Immature natural killer cell (primary cell): Measurements from ENCODE around the gene RAB4B. TPM values are rescaled to one million over a fixed set of nuclear protein-coding genes. Genes with fewer than 3 reads are reported as not detected.
"Not testable (repeated sequence)": the region's sequence is repeated elsewhere in the genome, so short reads cannot be mapped to it uniquely, and the experiment has no call there.

Experiments
- DNase-seq, 3 donors: peaks; one replicate each; pipeline ENCODE4 v3.0.0; 2022; ENCODE audit warnings: mixed read lengths in 1 of 3
- H3K27ac Mint-ChIP-seq, 6 donors: one replicate each; pipeline ENCODE4 v1.8.0; 2020; ENCODE audit warnings: mixed read lengths in 6 of 6, mild to moderate bottlenecking in 5 of 6, inconsistent platforms in 4 of 6, moderate library complexity in 3 of 6
- H3K27me3 Mint-ChIP-seq, 3 donors: one replicate each; pipeline ENCODE4 v1.8.0; 2020 to 2021; ENCODE audit warnings: low read depth in 3 of 3, mild to moderate bottlenecking in 3 of 3, mixed read lengths in 3 of 3, moderate library complexity in 3 of 3, inconsistent platforms in 1 of 3
- H3K36me3 Mint-ChIP-seq, 3 donors: one replicate each; pipeline ENCODE4 v1.8.0; 2020; ENCODE audit warnings: mixed read lengths in 3 of 3, inconsistent platforms in 2 of 3, mild to moderate bottlenecking in 2 of 3
- H3K4me1 Mint-ChIP-seq, 2 donors: one replicate each; pipeline ENCODE4 v1.8.0; 2020; ENCODE audit warnings: inconsistent platforms in 2 of 2, mild to moderate bottlenecking in 2 of 2, mixed read lengths in 2 of 2, moderate library complexity in 1 of 2
- H3K4me3 Mint-ChIP-seq, 5 donors: one replicate each; pipeline ENCODE4 v1.8.0; 2020; ENCODE audit warnings: mild to moderate bottlenecking in 5 of 5, mixed read lengths in 5 of 5, inconsistent platforms in 3 of 5, moderate library complexity in 3 of 5
- H3K9me3 Mint-ChIP-seq, 6 donors: one replicate each; pipeline ENCODE4 v1.8.0; 2020; ENCODE audit warnings: mild to moderate bottlenecking in 6 of 6, mixed read lengths in 6 of 6, inconsistent platforms in 4 of 6, moderate library complexity in 3 of 6
- polyA plus RNA-seq, 3 donors: library from polyadenylated mRNA; unstranded; fragments of 300-500 nt; fragmentation: Illumina TruSeq; gene quantifications; one replicate each; pipeline ENCODE4 v1.2.3, GENCODE V29; 2021

RAB4B gene
- polyA plus RNA-seq, 3 donors from 2014 or later, result 129 to 151 (median 150) TPM

- H3K36me3 Mint-ChIP-seq, result peaks cover 3 to 17% (median 16%) of the 10 kb centered on the region in 3 donors
- peak overlapping the region; percentile 24 to 77 (median 66) for H3K4me3 Mint-ChIP-seq
- peak overlapping the region; percentile 89 to 98 (median 95) for H3K27ac Mint-ChIP-seq
- peaks cover 10 to 20% (median 14%) of the 10 kb centered on the region in 3 donors for H3K27me3 Mint-ChIP-seq
- H3K9me3 Mint-ChIP-seq, result no peaks in the 10 kb centered on the region
- DNase-seq, result peak; percentile 70 to 78 (median 73)
- H3K4me1 Mint-ChIP-seq, result peaks cover 83 to 92% of the 10 kb centered on the region in 2 donors
Measured at GRCh38 chr19:40806423-40807146, 28.5 kb downstream of the RAB4B start.

GRCh38 chr19:40807147-40808020, 29.3 kb downstream of the RAB4B start:
- Mint-ChIP-seq H3K9me3 (no peaks in the 10 kb centered on the region), H3K27ac (peak overlapping the region; percentile 56 to 98 (median 92)), H3K4me3 (peak overlapping the region; percentile 38 to 77 (median 66)), H3K4me1 (peaks cover 83 to 92% of the 10 kb centered on the region in 2 donors), H3K27me3 (peaks cover 10 to 22% (median 16%) of the 10 kb centered on the region in 3 donors), H3K36me3 (peaks cover 3 to 13% (median 11%) of the 10 kb centered on the region in 3 donors)
- DNase-seq, result no peak

DNA sequence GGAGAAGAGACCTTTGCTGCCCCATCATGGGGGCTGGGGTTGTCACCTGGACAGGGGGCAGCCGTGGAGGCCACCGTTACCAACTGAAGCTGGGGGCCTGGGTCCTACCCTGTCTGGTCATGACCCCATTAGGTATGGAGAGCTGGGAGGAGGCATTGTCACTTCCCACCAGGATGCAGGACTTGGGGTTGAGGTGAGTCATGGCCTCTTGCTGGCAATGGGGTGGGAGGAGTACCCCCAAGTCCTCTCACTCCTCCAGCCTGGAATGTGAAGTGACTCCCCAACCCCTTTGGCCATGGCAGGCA, 29.9 kb downstream of the RAB4B start:
- H3K4me3 Mint-ChIP-seq, result peak overlapping the region in 2 of 5 donors; percentile 17 to 29
- H3K36me3 Mint-ChIP-seq, result peaks cover 3 to 12% (median 9%) of the 10 kb centered on the region in 3 donors
- H3K27ac Mint-ChIP-seq, result peak overlapping the region in 4 of 6 donors; percentile 89 to 98 (median 93)

DNA sequence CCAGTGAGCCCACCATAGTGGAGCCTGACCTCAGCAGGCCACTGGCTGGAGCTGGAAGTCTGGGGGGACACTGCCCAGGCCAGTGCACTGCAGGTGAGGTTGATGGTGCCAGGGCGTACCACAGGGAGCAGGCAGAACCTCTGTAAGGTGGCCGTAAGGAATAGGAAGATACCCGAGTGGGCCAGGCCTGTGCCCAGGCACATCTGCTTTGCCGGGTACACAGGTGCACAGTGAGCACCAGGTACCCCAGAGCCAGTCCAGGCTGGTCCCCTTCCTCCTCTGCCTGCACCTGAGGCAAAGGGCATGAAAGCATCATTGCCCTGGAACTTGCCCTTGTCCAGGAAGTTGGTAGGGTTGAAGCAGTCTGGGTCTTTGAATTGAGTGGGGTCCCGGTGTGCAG, 30.4 kb downstream of the RAB4B start:
- peak overlapping the region in 4 of 5 donors; percentile 26 to 48 (median 41) for H3K4me3 Mint-ChIP-seq
- no peaks in the 10 kb centered on the region for H3K9me3 Mint-ChIP-seq
- H3K36me3 Mint-ChIP-seq, result peaks cover 3 to 12% (median 9%) of the 10 kb centered on the region in 3 donors
- DNase-seq, result no peak
- peaks cover 78 to 83% of the 10 kb centered on the region in 2 donors for H3K4me1 Mint-ChIP-seq
- peak overlapping the region in 2 of 6 donors; percentile 61 to 97 for H3K27ac Mint-ChIP-seq
- H3K27me3 Mint-ChIP-seq, result peaks cover 10 to 19% (median 14%) of the 10 kb centered on the region in 3 donors

More for the DNA sequence above, 29.9 kb downstream of the RAB4B start:
- DNase-seq, result no peak
- peaks cover 10 to 21% (median 16%) of the 10 kb centered on the region in 3 donors for H3K27me3 Mint-ChIP-seq
- peaks cover 83 to 89% of the 10 kb centered on the region in 2 donors for H3K4me1 Mint-ChIP-seq
- H3K9me3 Mint-ChIP-seq, result no peaks in the 10 kb centered on the region

- Mint-ChIP-seq H3K27ac (peak overlapping the region in 2 of 6 donors; percentile 48 to 53), H3K4me1 (peaks cover 67 to 73% of the 10 kb centered on the region in 2 donors)
Measured at GRCh38 chr19:40809358-40810086, 31.5 kb downstream of the RAB4B start.

GRCh38 chr19:40810160-40810559, 32.1 kb downstream of the RAB4B start:
- peaks cover 61 to 67% of the 10 kb centered on the region in 2 donors for H3K4me1 Mint-ChIP-seq
- peaks cover 10 to 16% (median 15%) of the 10 kb centered on the region in 3 donors for H3K27me3 Mint-ChIP-seq
- no peak for DNase-seq
- no peaks in the 10 kb centered on the region for H3K9me3 Mint-ChIP-seq
- H3K27ac Mint-ChIP-seq, result peak overlapping the region in 4 of 6 donors; percentile 48 to 95 (median 53)
- H3K4me3 Mint-ChIP-seq, result peak overlapping the region; percentile 96 to 99 (median 98)
- H3K36me3 Mint-ChIP-seq, result peaks cover 3 to 6% (median 5%) of the 10 kb centered on the region in 3 donors

More at GRCh38 chr19:40809358-40810086, 31.5 kb downstream of the RAB4B start:
- DNase-seq, result no peak
- H3K27me3 Mint-ChIP-seq, result peaks cover 10 to 17% (median 16%) of the 10 kb centered on the region in 3 donors
- peaks cover 3 to 6% (median 5%) of the 10 kb centered on the region in 3 donors for H3K36me3 Mint-ChIP-seq
- no peaks in the 10 kb centered on the region for H3K9me3 Mint-ChIP-seq
- H3K4me3 Mint-ChIP-seq, result peak overlapping the region; percentile 6 to 99 (median 96)

DNA sequence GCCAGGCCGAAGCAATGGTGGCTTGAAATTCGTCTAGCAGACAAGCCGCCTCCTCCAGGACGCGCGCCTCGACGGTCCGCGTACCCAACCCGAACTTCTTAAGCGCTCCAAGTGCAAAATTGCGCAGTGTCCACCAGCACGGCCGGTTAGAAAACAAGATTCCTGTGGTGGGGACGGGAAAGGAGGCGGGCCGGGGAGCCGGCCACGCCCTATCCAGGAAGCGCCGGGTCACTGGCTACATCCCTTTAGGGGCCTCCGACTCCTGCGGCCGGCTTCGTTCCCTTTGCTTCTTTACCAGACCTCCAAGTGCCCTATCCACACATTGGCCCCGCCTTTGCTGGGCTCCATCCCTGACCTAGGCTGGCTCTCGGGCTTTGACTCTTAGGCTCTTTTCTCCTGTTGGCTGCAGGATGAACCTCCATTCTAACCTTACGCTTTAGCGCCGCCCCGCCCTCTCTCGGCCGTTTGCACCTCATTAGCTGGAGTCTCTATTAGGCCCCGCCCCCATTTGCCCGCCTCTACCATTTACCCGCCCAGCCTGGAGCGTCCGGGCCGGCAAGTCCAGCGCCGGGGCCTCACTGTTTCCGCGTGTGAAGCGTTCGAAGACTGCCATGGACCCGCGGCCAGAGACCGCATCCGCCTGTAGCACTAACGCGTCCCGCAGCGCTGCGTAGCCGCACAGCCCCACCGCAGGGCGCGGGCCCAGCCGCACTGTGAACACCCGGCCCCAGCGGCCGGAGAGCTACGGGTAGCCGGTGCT, 32.8 kb downstream of the RAB4B start:
- H3K27ac Mint-ChIP-seq, result peak overlapping the region; percentile 75 to 96 (median 96)
- peaks cover 54 to 60% of the 10 kb centered on the region in 2 donors for H3K4me1 Mint-ChIP-seq
- peaks cover 10 to 16% (median 15%) of the 10 kb centered on the region in 3 donors for H3K27me3 Mint-ChIP-seq
- DNase-seq, result peak; percentile 65 to 77 (median 74)
- not testable (repeated sequence) for H3K9me3 Mint-ChIP-seq, H3K36me3 Mint-ChIP-seq
- H3K4me3 Mint-ChIP-seq, result peak overlapping the region; percentile 96 to 99 (median 98)

GRCh38 chr19:40811478-40812341, 33.7 kb downstream of the RAB4B start:
- Mint-ChIP-seq H3K4me3 (peak overlapping the region; percentile 87 to 99 (median 98)), H3K4me1 (peaks cover 45 to 51% of the 10 kb centered on the region in 2 donors), H3K36me3 (peaks cover 2 to 6% (median 5%) of the 10 kb centered on the region in 3 donors), H3K27me3 (peaks cover 10 to 15% (median 12%) of the 10 kb centered on the region in 3 donors), H3K27ac (peak overlapping the region; percentile 78 to 96 (median 96)), H3K9me3 (no peaks in the 10 kb centered on the region)
- no peak for DNase-seq

DNA sequence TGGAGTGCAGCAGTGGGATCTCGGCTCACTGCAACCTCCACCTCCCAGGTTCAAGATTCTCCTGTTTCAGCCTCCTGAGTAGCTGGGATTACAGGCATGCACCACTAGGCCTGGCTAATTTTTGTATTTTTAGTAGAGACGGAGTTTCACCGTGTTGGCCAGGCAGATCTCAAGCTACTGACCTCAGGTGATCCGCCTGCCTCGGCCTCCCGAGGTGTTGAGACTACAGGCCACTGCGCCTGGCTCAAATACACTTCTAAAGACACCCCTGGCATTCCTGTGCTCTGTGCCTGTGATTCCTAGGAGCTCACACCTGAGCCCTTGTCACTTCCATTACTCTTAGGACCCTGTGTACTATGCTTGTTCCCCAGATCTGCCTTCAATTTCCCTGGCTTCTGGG, 34.5 kb downstream of the RAB4B start:
- H3K27ac Mint-ChIP-seq, result peak overlapping the region; percentile 30 to 95 (median 82)
- not testable (repeated sequence) for H3K9me3 Mint-ChIP-seq, H3K36me3 Mint-ChIP-seq, DNase-seq
- peaks cover 38 to 43% of the 10 kb centered on the region in 2 donors for H3K4me1 Mint-ChIP-seq
- H3K27me3 Mint-ChIP-seq, result peaks cover 8 to 14% (median 8%) of the 10 kb centered on the region in 3 donors
- peak overlapping the region; percentile 58 to 99 (median 87) for H3K4me3 Mint-ChIP-seq

DNA sequence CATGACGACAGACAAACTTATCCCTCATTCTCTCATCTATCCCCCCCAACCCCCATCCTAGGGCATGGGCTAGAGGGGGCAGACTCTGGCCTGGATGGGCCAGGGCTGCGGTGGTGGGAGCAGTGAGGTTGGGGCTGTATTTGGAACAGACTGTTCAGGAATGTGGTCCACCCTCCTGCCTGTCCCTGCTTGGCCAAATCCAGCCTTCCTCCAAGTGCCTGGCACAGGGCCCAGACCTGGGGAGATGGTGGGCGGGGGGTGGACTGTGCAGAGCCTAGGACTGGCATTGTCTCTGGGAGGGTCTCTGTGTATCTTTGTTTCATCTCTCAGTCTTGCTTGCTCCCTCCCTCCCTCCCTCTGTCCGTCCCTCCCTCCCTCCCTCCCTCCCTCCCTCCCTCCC, 35.1 kb downstream of the RAB4B start:
- Mint-ChIP-seq H3K4me3 (peak overlapping the region in 1 of 5 donors; percentile 99), H3K27ac (peak overlapping the region in 5 of 6 donors; percentile 30 to 95 (median 80))
- DNase-seq, result no peak

DNA sequence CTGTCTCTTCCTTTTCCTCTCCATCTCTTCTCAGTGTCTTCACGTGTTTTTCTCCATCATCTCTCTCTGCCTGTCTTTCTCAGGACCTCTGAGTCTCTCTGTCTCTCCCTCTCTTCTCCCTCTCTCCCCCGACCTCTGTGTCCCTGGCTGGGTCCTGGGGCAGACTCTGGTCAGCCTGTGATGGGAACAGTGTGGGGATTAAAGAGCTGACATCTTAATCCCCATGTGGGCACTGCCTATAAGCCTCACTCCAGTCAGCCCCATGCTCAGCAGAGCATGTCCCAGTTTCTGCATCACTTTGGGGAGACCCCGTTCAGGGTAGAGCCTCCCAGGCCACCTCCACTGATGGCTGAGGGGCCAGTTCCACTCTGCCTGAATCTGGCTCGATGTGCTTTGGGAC, 37.2 kb downstream of the RAB4B start:
- H3K27ac Mint-ChIP-seq, result peak overlapping the region in 5 of 6 donors; percentile 3 to 55 (median 23)
- H3K27me3 Mint-ChIP-seq, result peaks cover 5 to 16% (median 6%) of the 10 kb centered on the region in 3 donors
- no peak for DNase-seq
- H3K36me3 Mint-ChIP-seq, result peaks cover 0 to 6% (median 5%) of the 10 kb centered on the region in 3 donors
- H3K4me1 Mint-ChIP-seq, result peaks cover 46 to 52% of the 10 kb centered on the region in 2 donors
- no peak overlapping the region for H3K4me3 Mint-ChIP-seq
- no peaks in the 10 kb centered on the region for H3K9me3 Mint-ChIP-seq

More for the DNA sequence above, 35.1 kb downstream of the RAB4B start:
- H3K27me3 Mint-ChIP-seq, result peaks cover 4 to 11% (median 6%) of the 10 kb centered on the region in 3 donors
- peaks cover 40 to 45% of the 10 kb centered on the region in 2 donors for H3K4me1 Mint-ChIP-seq
- peaks cover 0 to 6% (median 5%) of the 10 kb centered on the region in 3 donors for H3K36me3 Mint-ChIP-seq
- no peaks in the 10 kb centered on the region for H3K9me3 Mint-ChIP-seq
